ENCODE measurements around the gene IPO4. TPM values are rescaled to one million over a fixed set of nuclear protein-coding genes. Genes with fewer than 3 reads are reported as not detected.
A peak's percentile ranks its signal among the peaks of the same experiment; 100 is the strongest.

Gene IPO4
- total and polyA plus RNA-seq, 2 of the 13 experiments (the other 11 are each of a cell fraction or from before 2014, with no cell fraction given): 39.0 to 179 TPM

DNA sequence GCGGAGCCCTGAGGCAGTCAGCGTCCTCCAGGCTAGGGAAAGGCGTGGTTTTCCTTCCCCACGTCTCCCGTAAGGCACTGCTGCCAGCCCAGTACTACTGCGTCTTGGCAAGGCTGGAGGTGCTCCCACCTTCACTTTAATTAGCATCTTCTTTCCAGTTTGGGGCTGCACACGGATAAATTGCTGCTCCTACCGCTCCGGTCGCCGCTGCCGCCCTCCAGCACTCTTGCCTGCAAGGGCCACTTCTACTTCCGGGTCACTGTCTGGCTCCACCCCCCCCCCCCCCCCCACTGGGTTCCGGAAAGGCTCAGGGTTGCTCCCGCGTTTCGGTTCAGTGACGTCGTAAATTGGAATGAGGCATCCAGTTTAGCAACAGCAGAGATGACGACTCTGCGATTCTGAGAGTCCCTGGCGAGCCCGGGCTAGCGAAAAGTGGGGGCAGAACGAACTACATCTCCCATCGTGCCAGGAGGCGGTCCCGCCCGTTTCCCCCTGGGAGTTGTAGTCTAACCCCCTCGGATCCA, 43.6 kb upstream of the IPO4 start, which contains the start of gene NEDD8 (continued):
- TF ChIP-seq IKZF4 (CRISPR knock-in tag; IDR thresholded peaks at IDR 0.05; ENCODE audit: borderline replicate concordance, low read depth, not compliant biosample characterization) (peak; percentile 96), ARNTL (CRISPR knock-in tag; IDR thresholded peaks at IDR 0.05) (no peak), ZBTB8A (CRISPR knock-in tag; IDR thresholded peaks at IDR 0.05; ENCODE audit: borderline replicate concordance, low read depth) (no peak), ZKSCAN5 (CRISPR knock-in tag; IDR thresholded peaks at IDR 0.05) (peak; percentile 13; the same call in 1 of the 2 replicates), ATF1 (CRISPR knock-in tag; IDR thresholded peaks at IDR 0.05) (peak; percentile 84; the same call in 1 of the 2 replicates), TMF1 (CRISPR knock-in tag; IDR thresholded peaks at IDR 0.05; ENCODE audit: low read depth) (no peak; the same call in 1 of the 2 replicates), ZNF256 (CRISPR knock-in tag; conservative IDR thresholded peaks at IDR 0.05) (no peak), ZNF788 (CRISPR knock-in tag; IDR thresholded peaks at IDR 0.05; ENCODE audit: borderline replicate concordance) (peak; percentile 100), U2AF1 (optimal IDR thresholded peaks at IDR 0.05; ENCODE audit: low read depth, low read length) (no peak), ZNF124 (CRISPR knock-in tag; IDR thresholded peaks at IDR 0.05) (peak; percentile 99), ZNF747 (CRISPR knock-in tag; IDR thresholded peaks at IDR 0.05; ENCODE audit: borderline replicate concordance) (peak; percentile 99), RBFOX2 (IDR thresholded peaks at IDR 0.05; ENCODE audit: low read depth, low read length) (peak; percentile 81), CBFB (CRISPR knock-in tag; IDR thresholded peaks at IDR 0.05) (0 out of 2 replicates have a peak, but pooled peaks have one; percentile 89)
- TF ChIP-seq, protein P1, sequence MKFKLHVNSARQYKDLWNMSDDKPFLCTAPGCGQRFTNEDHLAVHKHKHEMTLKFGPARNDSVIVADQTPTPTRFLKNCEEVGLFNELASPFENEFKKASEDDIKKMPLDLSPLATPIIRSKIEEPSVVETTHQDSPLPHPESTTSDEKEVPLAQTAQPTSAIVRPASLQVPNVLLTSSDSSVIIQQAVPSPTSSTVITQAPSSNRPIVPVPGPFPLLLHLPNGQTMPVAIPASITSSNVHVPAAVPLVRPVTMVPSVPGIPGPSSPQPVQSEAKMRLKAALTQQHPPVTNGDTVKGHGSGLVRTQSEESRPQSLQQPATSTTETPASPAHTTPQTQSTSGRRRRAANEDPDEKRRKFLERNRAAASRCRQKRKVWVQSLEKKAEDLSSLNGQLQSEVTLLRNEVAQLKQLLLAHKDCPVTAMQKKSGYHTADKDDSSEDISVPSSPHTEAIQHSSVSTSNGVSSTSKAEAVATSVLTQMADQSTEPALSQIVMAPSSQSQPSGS (CRISPR knock-in tag; IDR thresholded peaks at IDR 0.05): no peak; the same call in none of the 2 replicates
- TF ChIP-seq, protein P2, sequence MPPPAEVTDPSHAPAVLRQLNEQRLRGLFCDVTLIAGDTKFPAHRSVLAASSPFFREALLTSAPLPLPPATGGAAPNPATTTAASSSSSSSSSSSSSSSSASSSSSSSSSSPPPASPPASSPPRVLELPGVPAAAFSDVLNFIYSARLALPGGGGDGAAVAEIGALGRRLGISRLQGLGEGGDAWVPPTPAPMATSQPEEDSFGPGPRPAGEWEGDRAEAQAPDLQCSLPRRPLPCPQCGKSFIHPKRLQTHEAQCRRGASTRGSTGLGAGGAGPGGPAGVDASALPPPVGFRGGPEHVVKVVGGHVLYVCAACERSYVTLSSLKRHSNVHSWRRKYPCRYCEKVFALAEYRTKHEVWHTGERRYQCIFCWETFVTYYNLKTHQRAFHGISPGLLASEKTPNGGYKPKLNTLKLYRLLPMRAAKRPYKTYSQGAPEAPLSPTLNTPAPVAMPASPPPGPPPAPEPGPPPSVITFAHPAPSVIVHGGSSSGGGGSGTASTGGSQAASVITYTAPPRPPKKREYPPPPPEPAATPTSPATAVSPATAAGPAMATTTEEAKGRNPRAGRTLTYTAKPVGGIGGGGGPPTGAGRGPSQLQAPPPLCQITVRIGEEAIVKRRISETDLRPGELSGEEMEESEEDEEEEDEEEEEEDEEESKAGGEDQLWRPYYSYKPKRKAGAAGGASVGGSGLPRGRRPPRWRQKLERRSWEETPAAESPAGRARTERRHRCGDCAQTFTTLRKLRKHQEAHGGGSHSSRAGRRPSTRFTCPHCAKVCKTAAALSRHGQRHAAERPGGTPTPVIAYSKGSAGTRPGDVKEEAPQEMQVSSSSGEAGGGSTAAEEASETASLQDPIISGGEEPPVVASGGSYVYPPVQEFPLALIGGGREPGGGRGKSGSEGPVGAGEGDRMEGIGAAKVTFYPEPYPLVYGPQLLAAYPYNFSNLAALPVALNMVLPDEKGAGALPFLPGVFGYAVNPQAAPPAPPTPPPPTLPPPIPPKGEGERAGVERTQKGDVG (CRISPR knock-in tag; IDR thresholded peaks at IDR 0.05; ENCODE audit: borderline replicate concordance): peak; percentile 30; the same call in 1 of the 2 replicates
- TF ChIP-seq, protein P3, sequence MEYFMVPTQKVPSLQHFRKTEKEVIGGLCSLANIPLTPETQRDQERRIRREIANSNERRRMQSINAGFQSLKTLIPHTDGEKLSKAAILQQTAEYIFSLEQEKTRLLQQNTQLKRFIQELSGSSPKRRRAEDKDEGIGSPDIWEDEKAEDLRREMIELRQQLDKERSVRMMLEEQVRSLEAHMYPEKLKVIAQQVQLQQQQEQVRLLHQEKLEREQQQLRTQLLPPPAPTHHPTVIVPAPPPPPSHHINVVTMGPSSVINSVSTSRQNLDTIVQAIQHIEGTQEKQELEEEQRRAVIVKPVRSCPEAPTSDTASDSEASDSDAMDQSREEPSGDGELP (IDR thresholded peaks at IDR 0.05; ENCODE audit: borderline replicate concordance, low read depth): no peak
- TF ChIP-seq, protein P4, sequence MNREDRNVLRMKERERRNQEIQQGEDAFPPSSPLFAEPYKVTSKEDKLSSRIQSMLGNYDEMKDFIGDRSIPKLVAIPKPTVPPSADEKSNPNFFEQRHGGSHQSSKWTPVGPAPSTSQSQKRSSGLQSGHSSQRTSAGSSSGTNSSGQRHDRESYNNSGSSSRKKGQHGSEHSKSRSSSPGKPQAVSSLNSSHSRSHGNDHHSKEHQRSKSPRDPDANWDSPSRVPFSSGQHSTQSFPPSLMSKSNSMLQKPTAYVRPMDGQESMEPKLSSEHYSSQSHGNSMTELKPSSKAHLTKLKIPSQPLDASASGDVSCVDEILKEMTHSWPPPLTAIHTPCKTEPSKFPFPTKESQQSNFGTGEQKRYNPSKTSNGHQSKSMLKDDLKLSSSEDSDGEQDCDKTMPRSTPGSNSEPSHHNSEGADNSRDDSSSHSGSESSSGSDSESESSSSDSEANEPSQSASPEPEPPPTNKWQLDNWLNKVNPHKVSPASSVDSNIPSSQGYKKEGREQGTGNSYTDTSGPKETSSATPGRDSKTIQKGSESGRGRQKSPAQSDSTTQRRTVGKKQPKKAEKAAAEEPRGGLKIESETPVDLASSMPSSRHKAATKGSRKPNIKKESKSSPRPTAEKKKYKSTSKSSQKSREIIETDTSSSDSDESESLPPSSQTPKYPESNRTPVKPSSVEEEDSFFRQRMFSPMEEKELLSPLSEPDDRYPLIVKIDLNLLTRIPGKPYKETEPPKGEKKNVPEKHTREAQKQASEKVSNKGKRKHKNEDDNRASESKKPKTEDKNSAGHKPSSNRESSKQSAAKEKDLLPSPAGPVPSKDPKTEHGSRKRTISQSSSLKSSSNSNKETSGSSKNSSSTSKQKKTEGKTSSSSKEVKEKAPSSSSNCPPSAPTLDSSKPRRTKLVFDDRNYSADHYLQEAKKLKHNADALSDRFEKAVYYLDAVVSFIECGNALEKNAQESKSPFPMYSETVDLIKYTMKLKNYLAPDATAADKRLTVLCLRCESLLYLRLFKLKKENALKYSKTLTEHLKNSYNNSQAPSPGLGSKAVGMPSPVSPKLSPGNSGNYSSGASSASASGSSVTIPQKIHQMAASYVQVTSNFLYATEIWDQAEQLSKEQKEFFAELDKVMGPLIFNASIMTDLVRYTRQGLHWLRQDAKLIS (CRISPR knock-in tag; IDR thresholded peaks at IDR 0.05): no peak
- TF ChIP-seq, protein P5, sequence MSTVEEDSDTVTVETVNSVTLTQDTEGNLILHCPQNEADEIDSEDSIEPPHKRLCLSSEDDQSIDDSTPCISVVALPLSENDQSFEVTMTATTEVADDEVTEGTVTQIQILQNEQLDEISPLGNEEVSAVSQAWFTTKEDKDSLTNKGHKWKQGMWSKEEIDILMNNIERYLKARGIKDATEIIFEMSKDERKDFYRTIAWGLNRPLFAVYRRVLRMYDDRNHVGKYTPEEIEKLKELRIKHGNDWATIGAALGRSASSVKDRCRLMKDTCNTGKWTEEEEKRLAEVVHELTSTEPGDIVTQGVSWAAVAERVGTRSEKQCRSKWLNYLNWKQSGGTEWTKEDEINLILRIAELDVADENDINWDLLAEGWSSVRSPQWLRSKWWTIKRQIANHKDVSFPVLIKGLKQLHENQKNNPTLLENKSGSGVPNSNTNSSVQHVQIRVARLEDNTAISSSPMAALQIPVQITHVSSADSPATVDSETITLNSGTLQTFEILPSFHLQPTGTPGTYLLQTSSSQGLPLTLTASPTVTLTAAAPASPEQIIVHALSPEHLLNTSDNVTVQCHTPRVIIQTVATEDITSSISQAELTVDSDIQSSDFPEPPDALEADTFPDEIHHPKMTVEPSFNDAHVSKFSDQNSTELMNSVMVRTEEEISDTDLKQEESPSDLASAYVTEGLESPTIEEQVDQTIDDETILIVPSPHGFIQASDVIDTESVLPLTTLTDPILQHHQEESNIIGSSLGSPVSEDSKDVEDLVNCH (CRISPR knock-in tag; IDR thresholded peaks at IDR 0.05): no peak

Data from HepG2 (cell line).